ENCODE results near the gene PLA2G1B. TPM values are rescaled to one million over a fixed set of nuclear protein-coding genes. Genes with fewer than 3 reads are reported as not detected.

Gene PLA2G1B
- 1.8 TPM for total RNA-seq
- long read RNA-seq: 0 reads

DNA sequence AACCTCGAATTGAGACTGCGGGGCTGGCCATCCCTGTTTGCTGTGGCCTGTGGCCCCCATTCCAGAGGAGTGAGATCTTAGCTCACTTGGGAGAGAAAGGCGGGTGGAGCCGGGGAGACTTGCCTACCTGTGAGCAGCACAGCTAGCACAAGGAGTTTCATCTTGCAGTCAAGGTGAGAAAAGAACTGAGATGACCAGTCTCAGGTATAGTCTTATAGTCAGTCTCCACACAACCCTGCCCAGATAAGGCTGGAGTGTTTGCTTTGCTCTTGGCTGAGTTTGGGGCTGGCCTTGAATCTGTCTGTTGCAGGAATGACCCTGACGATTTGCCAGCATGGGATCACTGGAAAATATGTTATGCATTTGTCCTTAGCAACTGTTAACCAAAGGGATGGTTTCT, at the start of gene PLA2G1B:
Gene PLA2G1B, minus strand, starts transcription at position 187 of the 400 bp plus-strand sequence. Its CDS starts 26 bp downstream, at position 161.
- DNase-seq (ENCODE audit: low spot score): no peak

DNA sequence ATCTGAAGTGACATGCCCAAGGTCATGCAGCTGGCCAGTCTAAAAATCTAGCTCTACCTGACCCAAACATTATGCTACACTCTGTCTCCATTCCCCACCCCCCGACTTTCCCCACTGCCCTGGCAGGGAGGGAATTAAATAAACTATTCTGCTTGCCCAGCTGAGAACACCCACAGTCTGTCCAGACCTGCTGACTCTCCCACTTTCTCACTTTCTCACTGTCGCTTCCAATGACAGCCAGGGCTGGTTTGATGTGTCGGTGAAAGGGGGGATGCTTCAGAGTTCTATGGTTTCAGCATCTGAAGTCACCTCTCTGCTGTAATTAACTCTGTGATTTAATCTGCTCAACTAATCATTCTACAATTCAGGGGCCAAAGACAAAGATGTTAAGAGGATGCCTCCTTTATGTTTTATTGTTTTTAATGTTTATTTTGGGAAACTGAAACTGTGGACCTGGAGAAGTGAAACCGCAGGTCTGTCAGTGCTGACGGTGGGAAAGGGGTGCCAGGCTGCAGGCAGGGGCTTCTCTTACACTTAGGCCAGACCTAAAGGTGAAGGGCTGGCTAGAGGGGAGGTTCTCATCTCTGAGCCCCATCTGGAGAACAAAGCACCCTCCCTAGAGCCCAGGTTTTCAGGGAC, 49.5 kb upstream of the PLA2G1B start:
- DNase-seq (ENCODE audit: low spot score): no peak

DNA sequence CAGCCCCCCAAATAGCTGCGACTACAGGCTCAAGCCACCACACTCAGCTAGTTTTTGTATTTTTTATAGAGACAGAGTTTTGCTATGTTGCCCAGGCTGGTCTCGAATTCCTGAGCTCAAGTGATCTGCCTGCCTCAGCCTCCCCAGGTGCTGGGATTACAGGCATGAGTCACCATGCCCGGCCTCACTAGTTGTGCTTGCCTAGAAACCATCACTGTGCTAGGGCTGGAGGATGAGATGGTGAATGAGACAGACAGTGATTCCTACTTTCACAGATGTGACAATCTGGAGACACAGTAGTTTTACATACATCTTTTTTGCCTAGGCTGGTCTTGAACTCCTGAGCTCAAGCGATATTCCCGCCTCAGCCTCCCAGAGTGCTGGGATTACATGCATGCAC, 48.8 kb upstream of the PLA2G1B start:
- DNase-seq (ENCODE audit: low spot score): no peak

DNA sequence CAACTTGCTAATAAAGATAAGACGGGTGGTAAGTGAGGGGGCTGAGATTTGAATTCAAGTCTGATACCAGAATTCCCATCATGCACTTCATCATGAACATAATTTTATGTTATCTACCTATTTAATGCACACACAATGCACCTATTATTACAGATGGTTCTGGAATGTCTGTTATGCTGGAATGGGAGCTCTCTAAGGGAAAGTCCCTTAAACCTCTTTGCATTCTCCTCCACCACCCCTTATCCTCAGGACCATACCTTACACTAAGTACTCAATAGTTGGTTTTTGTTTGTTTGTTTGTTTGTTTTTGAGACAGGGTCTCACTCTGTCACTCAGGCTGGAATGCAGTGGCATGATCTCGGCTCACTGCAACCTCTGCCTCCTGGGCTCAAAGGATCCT, 48.4 kb upstream of the PLA2G1B start:
- no peak for DNase-seq (ENCODE audit: low spot score)

DNA sequence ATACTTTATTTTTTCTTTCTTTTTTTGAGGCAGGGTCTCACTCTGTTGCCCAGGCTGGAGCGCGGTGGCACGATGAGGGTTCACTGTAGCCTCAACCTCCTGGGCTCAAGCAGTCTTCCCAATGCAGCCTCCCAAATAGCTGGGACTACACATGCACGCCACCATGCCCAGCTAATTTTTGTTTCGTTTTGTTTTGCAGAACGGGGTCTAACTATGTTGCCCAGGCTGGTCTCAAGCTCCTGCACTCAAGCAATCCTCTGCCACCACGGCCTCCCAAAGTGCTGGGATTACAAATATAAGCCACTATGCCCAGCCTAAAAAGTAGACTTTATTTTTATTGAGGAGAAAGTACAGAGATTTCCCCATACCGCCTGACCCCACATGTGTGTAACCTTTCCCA, 46.1 kb upstream of the PLA2G1B start:
- DNase-seq (ENCODE audit: low spot score): no peak

DNA sequence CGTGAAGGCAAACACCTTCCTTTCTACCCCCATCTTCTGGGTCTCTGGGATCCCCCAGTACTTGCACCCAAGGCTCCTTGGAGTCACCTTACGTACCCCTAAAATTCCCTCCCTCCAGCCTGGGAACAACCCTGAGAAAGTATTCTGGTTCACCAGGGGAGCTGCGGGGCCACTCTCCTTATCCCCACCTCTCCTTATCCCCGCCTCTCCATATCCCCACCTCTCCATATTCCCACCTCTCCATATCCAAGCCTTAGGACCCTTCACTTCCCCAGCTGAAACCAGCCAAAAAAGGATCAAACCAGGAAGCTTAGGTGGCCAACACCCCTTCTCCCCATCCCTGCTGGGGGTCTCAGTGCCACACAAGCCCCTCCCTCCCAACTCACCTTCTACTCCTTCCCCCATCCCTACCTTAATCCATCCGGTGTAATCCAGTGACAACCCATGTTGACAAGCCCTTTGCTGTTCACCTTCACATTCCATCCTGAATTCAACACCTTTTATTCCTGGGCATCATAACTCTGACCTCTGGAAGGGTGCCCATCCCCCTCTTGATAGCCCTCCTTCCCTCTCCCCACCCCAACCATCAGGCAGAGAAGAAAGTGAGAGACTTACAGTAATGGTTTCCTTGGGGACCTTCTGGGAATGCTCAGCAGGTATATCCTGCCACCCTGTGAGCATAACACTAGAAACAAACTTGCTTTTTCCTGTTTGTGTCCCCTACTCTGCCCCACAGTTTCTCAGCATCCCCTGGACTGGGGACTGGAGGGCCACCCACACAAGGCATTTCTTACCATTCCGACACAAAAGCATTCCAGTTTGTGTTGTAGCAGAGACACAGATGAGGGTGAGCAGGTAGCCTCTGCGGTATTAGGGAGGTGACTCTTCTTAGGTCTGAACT, 43.0 kb upstream of the PLA2G1B start:
- no peak for DNase-seq (ENCODE audit: low spot score)

DNA sequence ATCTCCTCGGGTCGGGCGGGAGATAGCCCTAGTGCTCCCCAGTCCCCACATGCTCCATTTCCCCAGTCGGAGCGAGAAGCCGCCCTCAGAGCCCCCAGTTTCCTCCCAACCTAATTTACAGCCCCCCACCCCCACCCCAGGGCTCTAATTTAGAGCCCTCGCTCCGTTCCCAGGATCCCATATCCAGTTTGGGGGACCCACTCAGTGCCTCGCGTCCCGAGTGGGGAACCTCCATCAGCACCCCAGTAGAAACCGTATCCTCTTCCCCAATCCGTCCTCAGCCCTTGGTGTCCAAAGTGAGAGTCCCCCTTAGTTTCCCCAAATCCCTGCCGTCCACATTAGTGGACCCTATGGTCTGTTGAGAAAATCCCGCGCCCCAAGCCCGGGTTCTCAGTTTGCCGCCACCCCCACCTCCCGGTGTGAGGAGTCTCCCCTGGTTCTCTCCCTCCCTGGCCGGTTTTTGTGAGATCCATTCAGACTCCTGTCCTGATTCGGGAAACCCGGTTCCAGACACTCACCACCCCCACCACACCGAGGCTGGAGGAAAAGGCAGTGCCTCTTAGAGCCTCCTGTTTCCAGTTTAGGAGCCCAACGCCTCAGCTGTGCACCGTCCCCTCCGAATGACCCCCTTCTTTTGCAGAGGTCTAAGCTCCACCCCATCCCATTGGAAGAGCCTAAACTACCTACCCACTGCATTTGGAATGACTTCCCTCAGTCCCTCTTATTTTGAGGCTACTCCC, 42.2 kb upstream of the PLA2G1B start:
- DNase-seq (ENCODE audit: low spot score): no peak

DNA sequence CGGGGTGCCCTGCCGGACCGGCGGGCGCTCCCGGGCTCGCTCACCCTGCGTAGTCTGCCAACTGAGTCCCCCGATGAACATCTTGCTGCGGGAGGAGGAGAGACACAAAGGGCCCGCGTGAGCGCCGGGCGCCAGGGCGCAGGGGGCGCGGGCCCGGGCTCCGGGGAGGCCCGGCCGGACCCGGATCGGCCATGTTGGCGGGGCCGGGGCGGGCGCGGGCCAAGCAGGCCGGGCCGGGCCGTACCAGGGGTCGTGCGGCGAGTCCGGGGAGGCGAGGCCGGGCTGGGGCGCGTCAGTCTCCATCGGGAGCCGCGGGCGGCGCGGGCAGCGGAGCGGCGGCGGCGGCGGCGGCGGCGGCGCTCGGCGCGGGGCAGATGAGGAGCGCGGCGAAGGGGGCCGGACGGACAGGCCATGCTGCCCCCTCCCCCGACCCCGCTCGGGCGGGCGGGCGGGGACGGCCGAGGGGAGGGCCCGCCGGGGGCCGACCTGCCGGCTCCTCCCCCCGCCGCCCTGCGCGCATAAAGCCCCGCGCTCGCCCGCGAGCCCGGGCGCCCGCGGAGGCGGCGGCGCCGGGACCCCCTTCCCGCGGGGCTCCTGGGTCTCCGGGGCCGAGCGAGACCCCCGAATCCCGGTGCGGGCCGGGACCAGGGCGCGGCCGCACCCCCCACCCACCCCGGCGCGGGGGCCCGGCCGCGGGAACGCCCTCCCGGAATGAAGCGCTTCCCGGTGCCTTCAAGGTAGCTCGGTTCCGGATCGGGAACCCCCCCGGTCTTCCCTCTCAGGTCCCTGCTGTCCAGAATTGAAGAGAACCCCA, 41.4 kb upstream of the PLA2G1B start, which contains the start of gene MSI1:
Gene MSI1, minus strand, starts transcription at position 376 of the 814 bp plus-strand sequence. Its CDS starts 73 bp downstream, at position 303.
- DNase-seq (ENCODE audit: low spot score): no peak

DNA sequence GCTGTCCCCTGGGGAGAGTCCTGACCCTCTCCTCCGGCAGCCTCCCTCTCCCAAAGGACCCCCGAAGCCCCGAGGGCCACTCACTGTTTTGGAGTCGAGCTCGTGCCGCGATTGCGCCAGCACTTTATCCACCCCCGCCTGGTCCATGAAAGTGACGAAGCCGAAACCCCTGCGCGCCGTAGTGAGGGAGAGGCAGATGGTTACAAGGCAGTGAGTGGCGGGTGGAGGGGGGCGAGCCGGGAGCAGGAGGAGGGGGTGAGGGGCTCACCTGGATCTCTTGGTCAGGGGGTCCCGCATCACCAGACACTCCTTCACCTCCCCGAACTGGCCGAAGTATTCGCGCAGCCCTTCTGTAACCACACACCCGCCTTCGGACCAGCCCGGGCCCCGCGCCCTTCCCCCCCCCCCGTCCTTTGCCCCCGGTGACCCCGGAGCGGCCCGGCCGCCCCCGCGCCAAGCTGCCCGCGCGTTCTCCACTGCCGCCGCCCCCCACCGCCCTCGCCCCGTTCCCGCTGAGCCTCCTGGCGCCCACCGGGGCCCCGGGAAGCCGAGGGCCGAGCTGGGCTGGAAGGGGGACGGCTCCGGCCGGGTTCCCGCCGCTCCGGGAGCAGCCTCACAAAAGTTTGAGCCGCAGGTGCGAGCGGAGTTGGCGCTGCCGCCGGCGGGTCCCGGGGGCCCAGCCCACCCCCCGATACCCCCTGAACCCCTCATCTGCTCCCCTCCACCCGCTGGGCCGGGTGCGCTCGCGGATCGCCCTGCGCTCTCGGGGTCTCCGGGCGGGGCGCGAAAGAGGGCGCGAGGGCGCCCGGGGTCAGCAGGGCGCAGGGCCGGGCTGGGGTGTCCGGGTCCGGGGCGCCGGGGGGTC, 40.6 kb upstream of the PLA2G1B start:
- no peak for DNase-seq (ENCODE audit: low spot score)

DNA sequence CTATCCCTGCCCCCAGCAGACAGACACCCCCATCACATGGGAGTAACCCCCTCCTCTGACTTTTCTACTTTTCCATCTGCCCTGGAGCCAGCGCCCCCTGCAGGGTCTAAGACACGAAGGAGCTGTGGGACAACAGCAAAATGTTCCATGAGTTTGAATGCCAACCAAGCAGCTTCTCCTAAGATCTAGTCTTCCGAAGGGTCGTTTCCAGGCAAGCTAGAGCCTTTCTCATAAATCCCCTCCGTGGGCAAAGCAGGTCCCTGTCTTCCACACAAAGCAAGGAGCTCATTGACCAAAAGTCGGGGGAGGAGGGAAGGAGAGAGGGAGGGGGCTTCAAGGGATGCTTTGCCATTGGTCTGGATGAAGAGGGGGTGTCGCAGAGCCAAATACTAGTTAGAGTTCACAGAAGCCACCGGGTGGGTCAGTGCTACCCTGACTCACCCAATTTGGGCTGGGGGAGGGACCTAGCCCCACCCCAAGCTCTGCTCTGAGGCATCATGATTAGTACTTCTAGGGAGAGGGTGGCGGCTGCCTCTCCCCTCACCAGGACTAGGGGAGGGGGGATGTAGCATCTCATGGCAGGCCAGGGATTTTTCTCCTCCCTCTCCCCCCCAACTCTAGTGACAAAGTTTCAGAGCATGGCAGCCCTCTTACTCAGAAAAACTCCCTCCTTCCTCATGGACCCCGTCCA, 39.8 kb upstream of the PLA2G1B start:
- no peak for DNase-seq (ENCODE audit: low spot score)

DNA sequence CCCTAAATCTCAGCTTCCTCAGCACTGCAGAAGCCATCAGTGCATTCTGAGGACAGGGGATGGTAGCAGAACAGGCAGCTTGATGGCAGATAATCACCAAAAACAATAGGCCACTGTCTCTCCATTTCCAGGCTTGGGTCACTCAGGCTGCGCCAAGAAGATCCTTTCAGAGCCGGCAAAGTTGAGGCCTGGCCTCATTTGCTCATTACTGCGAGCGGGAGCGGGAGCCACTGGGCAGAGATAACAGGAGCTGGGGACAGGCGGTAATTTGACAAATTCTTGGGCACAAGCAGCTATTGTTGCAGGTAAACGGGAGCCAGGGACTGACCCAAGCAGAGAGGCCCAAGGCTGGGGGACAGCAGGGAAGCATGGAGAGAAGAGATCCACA, 39.3 kb upstream of the PLA2G1B start:
- DNase-seq (ENCODE audit: low spot score): no peak

DNA sequence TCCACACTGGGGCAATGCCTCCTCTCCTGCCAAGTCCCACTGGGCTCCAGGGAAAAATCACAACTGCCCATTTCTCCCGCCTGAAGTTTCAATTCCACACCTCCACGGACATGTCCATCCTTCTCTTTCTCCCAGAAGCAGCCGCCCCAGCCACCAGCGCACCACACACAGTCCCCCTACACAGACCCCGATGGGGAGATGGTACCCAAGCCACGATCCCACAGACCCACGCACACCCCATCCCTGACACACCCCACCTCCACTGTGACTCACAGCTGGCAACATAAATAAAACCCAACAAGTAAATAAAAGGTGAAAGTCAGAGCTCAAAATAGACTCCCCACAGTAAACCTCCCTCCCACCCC, 38.7 kb upstream of the PLA2G1B start:
- no peak for DNase-seq (ENCODE audit: low spot score)

DNA sequence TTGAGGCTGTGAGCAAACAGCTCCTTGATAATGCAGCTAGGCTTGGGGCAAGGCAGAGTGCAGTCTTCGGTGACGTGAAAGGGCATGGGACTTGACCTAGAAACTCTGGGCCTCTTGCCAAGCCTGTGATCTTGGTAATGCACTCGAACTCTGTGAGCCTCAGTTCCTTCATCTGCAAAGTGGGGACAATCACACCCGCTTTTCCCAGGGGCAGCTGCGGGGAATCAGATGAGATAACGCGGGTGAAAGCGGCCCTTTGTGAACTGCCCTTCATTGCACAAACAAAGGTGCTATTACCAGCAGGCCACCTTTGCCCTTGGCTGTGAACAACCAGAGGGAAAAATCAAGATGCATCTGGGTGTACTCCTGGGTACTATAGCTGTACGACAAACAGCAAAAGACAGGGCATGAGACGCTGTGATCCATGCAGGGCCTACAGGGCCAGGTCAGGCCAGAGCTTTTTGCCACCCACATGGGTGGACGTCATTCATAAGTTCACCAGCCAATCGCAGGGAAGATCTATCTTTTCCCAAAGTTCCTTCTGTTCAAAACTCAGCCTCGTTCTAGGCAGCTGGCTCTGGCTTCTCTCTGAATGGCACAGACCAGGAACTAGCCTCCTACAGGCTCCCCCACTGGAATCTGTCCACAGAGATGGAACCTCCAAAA, 38.2 kb upstream of the PLA2G1B start:
- no peak for DNase-seq (ENCODE audit: low spot score)

DNA sequence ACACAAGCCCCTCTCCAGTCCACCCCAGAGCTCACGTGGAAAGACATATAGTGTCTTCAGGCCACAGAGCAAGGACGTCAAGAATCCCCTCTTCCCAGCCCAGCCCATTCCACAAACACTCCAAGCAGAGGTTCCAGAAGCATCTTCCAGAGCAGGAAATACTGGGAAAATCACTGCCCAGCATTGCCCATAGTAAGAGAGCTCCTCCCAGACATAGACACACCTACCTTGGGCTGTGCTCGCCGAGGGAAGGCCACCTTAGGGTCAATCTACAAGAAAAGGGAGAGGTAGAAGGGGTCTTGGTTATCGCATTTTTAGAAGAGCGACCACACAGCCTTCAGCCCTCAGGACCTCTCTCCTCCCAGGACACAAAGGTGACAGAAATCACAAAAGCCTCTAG, 36.9 kb upstream of the PLA2G1B start:
- no peak for DNase-seq (ENCODE audit: low spot score)

DNA sequence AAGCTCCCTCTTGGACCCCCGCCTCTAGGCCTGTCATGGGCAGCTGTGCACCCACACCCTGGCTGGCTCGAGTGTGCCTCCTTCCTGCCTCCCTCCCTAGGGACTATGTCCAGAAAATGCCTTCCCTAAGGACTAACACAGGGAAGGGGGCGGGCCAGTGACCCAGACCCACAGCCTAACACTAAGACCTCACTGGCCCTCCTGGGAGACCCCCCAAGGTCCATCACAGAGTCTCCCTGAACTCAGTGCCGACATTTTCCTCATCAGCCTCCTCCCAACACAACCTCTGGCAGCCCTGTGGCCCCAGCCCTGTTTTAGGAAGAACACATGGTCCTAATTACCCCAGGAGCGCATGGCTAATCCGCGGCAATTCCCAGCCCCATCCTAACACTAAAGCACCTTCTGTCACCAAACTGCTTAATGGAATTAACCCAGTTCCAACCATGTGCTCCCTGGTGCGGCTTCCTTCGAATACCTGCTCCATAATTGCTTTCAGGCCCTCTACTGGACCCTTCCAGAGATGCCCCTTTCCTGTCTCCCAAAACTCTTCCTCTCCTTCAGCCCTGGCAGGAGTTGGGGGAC, 35.8 kb upstream of the PLA2G1B start:
- DNase-seq (ENCODE audit: low spot score): no peak

DNA sequence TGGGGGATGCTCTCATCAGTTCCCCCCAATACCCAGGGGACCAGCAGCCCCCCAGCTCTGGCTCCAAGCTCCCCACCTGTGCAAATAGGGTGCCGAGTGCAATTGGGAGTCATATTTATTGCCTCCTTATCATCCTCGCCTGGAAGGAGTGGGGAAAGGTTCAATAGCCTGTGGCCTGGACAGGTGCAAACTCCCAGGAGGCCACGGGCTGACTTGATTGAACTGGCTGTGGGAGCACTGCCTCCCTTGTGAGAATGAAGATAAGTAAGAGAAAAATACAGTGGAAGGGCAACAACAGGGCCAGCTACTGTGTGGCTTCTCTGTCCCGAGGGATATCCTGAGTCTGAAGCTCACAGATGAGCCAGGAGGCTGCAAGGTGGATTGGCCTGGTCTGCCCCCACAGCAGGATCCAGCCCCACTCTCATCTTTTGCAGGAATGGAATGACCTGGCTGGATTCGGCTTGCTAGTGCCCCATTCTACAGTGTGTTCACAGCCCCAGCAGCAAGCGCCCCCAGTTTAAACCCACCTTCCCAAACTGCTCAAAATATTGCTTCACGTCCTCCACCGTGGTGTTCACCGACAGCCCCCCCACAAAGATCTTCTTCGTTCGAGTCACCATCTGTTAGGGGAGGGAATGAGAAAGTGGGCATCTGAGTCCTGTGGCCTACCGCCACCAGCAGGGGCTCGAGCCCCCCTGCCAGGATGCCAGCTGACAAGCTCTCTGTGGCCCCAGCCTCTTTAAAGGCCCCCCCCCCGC, 35.1 kb upstream of the PLA2G1B start:
- no peak for DNase-seq (ENCODE audit: low spot score)

DNA sequence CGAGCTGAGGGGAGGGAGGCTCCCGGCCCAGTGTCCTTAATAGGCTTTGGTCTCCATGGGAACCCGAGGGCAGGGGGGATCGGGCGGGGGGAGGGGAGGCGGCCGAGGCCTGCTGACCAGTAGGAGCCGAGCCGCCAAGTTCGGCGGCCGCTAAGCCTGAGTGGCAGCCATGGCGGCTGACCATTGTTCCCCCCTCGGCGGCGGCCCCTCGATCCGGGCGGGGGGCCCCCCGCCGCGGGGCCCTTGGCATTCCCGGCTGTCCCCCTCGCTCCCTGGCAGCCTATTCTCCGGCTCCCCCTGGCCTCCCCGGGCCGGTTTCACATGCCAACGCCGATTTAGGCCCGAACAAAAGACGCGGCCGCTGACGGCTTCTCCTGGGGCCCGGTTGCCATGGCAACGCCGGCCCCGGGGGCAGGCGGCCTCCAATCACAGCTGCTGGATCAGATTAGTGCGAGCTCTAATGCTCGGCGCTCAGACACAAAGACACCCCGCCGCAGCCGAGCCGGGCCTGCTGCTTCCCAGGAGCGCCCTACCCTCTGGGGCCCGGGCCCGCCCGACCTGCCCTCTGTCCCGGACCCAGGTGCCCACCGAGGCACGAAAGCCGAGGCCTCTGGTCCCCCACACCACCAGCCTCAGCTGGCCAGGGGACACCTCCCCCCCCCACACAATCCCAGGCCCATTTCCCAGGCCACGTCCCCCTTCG, 34.1 kb upstream of the PLA2G1B start:
- no peak for DNase-seq (ENCODE audit: low spot score)
